Breast epithelium (tissue), 3 donors: Measurements from ENCODE around the gene CLEC17A.

Experiments used
- POLR2AphosphoS5 ChIP-seq, 3 donors: sonication (generic); formaldehyde crosslinking; IDR thresholded peaks; one replicate each; pipeline ENCODE4 v1.6.1; 2017; ENCODE audit warnings: antibody characterized with exemption in 3 of 3
- TF ChIP-seq, protein P1 (sequence below), 3 donors: fragments of 450-650 bp; IDR thresholded peaks; one replicate each; pipeline ENCODE4 v1.5.1; 2016 to 2017; ENCODE audit warnings: antibody characterized with exemption in 3 of 3, mild to moderate bottlenecking in 3 of 3, moderate library complexity in 3 of 3

- TF ChIP-seq, protein P1, sequence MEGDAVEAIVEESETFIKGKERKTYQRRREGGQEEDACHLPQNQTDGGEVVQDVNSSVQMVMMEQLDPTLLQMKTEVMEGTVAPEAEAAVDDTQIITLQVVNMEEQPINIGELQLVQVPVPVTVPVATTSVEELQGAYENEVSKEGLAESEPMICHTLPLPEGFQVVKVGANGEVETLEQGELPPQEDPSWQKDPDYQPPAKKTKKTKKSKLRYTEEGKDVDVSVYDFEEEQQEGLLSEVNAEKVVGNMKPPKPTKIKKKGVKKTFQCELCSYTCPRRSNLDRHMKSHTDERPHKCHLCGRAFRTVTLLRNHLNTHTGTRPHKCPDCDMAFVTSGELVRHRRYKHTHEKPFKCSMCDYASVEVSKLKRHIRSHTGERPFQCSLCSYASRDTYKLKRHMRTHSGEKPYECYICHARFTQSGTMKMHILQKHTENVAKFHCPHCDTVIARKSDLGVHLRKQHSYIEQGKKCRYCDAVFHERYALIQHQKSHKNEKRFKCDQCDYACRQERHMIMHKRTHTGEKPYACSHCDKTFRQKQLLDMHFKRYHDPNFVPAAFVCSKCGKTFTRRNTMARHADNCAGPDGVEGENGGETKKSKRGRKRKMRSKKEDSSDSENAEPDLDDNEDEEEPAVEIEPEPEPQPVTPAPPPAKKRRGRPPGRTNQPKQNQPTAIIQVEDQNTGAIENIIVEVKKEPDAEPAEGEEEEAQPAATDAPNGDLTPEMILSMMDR (IDR thresholded peaks at IDR 0.05): no peak
- TF ChIP-seq POLR2AphosphoS5 (IDR thresholded peaks at IDR 0.05): no peak
These were observed 16.8 kb downstream of the CLEC17A start for GRCh38 chr19:14599548-14600147.
